Heart left ventricle (tissue), 16 donors: ENCODE data around the gene ALG1. TPM values are rescaled to one million over a fixed set of nuclear protein-coding genes. Genes with fewer than 3 reads are reported as not detected.
"Not testable (repeated sequence)": the region's sequence is repeated elsewhere in the genome, so short reads cannot be mapped to it uniquely, and the experiment has no call there.

Source experiments
- ATAC-seq, 4 donors: fragments of 200-7000 bp; cut with Tn5 transposase; one replicate each; pipeline ENCODE4 v1.9.1; 2020 to 2022; ENCODE audit warnings: moderate library complexity in 4 of 4, mild to moderate bottlenecking in 3 of 4, moderate number of reproducible peaks in 1 of 4
- DNase-seq, 5 donors: peaks; one replicate each; pipeline ENCODE4 v3.0.0-alpha.2; 2020
- H3K27ac ChIP-seq, 12 donors: fragments of 200-600 bp; sonication (generic) in 4 of 12; one replicate each; pipeline versions ENCODE4 v1.5.0 to v1.8.0; 2016 to 2022; ENCODE audit warnings: mild to moderate bottlenecking in 2 of 12
- H3K27me3 ChIP-seq, 9 donors: fragments of 200-600 bp; sonication (generic) in 2 of 9; one replicate each; pipeline versions ENCODE4 v1.5.1 to v1.8.0; 2016 to 2022; ENCODE audit warnings: mild to moderate bottlenecking in 3 of 9
- H3K36me3 ChIP-seq, 9 donors: fragments of 200-600 bp; sonication (generic) in 2 of 9; one replicate each; pipeline versions ENCODE4 v1.5.0 to v1.8.0; 2018 to 2022; ENCODE audit warnings: mild to moderate bottlenecking in 2 of 9
- H3K4me1 ChIP-seq, 12 donors: fragments of 200-600 bp; sonication (generic) in 4 of 12; one replicate each; pipeline versions ENCODE4 v1.5.0 to v1.8.0; 2016 to 2022; ENCODE audit warnings: mild to moderate bottlenecking in 3 of 12
- H3K4me3 ChIP-seq, 12 donors: fragments of 200-600 bp; sonication (generic) in 4 of 12; one replicate each; pipeline versions ENCODE4 v1.5.0 to v1.8.0; 2017 to 2022; ENCODE audit warnings: mild to moderate bottlenecking in 9 of 12, moderate library complexity in 4 of 12
- H3K9me3 ChIP-seq, 12 donors: fragments of 200-600 bp; sonication (generic) in 4 of 12; one replicate each; pipeline versions ENCODE4 v1.5.0 to v1.8.0; 2016 to 2022; ENCODE audit warnings: mild to moderate bottlenecking in 1 of 12
- POLR2A ChIP-seq, 2 donors: fragments of 450-650 bp; IDR thresholded peaks; one replicate each; pipeline ENCODE4 v1.6.1; 2017; ENCODE audit warnings: antibody characterized with exemption in 2 of 2, mild to moderate bottlenecking in 2 of 2, moderate library complexity in 2 of 2
- WGBS, 4 donors: extraction: QIAGEN DNeasy Blood & Tissue Kit in 2 of 4; methylation state at CpG; one replicate each; pipeline versions ENCODE4 v1.1.5 to v1.1.7; 2013 to 2018; 5-methylcytosine and 5-hydroxymethylcytosine counted together
- intact Hi-C, 10 donors: fragments of 100-400 bp; cut with DNase I; formaldehyde crosslinking; loops; one replicate each; pipeline versions ENCODE4 v1.11.1 to v1.14.2; 2022
- polyA plus RNA-seq, 2 donors: library from polyadenylated mRNA; stranded (reverse); fragments of 200-250 nt; gene quantifications; one replicate each; pipeline ENCODE4 v1.2.3, GENCODE V29; 2013
- total RNA-seq, 9 donors: library from RNA; depleted of rRNA in 2 of 9; stranded (reverse); fragments of >200 nt in 2 of 9; fragmentation: NEBNext Ultra II Directional in 3 of 9; extraction: Animal tissue kit (Norgen Biotek cat#: 25700) in 3 of 9; gene quantifications; one replicate each; pipeline versions ENCODE4 v1.1.0 to v1.2.4, GENCODE V29; 2016 to 2023
- TF ChIP-seq, protein P1 (sequence below), 12 donors: fragments of 200-600 bp; sonication (generic) in 4 of 12; IDR thresholded peaks; one replicate each; pipeline versions ENCODE4 v1.5.0 to v1.8.0; 2018 to 2022; ENCODE audit warnings: antibody characterized with exemption in 12 of 12, mild to moderate bottlenecking in 5 of 12
- donor health status: ischemic (EF 13 %, LVEDD 7.1; RV severe dilation, severe dysfunction).
- donor health status: healthy with polysubstance abuse.
- donor health status: DM: no; HTN: yes; CAD: no.
- donor health status: DM: no; HTN: no; CAD: no.
- donor health status: ischemic (EF 25% LVEDD 6.9; RV normal size, moderate dysfunction).
- donor health status: ischemic (EF 25% LVEDD 5.7; RV mildly dilated, moderate dysfunction).
- donor health status: healthy.
- donor health status: DM: yes; HTN: yes; CAD: no.
- donor health status: ischemic (EF 35%, LVEDD 5.7; RV mildly dilated, moderate dysfunction).
- donor health status: nonischemic (EF 11% LVEDD 7.7; RV severe dilation, severe dysfunction).
- donor health status: DM: yes; HTN: yes; CAD: no.
- donor health status: PGD.
- donor health status: ischemic (EF 29% LVEDD 5.4; RV normal size, mild dysfunction).
- donor health status: nonischemic (EF 23%, LVEDD 6.1; RV moderate dilation, normal function).

The ALG1 gene
- total and polyA plus RNA-seq, 11 donors: 6.0 to 17.1 (median 9.7) TPM

DNA sequence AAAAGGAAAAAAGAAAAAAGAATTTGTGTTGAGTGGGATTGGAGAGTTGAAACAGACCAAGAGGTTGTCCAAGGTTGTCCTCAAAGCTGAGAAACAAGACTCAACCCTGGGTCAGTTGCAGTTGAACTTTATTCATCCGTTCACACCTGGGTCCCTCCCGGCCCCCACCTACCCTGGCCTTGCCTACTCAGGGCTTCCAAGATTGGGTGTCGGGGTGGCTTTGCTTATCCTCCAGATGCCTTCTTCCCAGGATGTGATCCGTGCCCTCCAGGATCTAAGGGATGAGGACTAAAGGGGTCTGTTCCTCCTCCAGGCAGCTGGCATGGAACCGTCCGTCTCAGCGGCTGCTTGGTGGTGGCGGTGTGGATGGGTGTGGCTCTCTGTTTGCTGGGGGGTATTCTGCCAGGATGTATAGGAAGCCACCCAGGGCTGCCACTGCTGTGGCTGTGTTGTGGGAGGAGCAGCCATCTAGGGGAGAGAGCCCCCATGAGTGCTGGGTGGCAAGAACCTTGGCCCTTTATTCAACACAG lies 27.6 kb upstream of the ALG1 start:
- intact Hi-C loops: no loop called here
- TF ChIP-seq POLR2A (IDR thresholded peaks at IDR 0.05): no peak
- TF ChIP-seq, protein P1, sequence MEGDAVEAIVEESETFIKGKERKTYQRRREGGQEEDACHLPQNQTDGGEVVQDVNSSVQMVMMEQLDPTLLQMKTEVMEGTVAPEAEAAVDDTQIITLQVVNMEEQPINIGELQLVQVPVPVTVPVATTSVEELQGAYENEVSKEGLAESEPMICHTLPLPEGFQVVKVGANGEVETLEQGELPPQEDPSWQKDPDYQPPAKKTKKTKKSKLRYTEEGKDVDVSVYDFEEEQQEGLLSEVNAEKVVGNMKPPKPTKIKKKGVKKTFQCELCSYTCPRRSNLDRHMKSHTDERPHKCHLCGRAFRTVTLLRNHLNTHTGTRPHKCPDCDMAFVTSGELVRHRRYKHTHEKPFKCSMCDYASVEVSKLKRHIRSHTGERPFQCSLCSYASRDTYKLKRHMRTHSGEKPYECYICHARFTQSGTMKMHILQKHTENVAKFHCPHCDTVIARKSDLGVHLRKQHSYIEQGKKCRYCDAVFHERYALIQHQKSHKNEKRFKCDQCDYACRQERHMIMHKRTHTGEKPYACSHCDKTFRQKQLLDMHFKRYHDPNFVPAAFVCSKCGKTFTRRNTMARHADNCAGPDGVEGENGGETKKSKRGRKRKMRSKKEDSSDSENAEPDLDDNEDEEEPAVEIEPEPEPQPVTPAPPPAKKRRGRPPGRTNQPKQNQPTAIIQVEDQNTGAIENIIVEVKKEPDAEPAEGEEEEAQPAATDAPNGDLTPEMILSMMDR (IDR thresholded peaks at IDR 0.05): no peak
- ATAC-seq: no peak
- H3K4me3 ChIP-seq: no peak overlapping the region
- no peaks in the 10 kb centered on the region for H3K9me3 ChIP-seq
- H3K27ac ChIP-seq: no peak overlapping the region
- WGBS, 4 donors: 93 to 97% (median 95%) methylated on average over 8 of the region's 8 CpGs
- H3K4me1 ChIP-seq: no peaks in the 10 kb centered on the region
- H3K36me3 ChIP-seq: peaks cover 0 to 4% (median 0%) of the 10 kb centered on the region in 9 donors
- peak in 1 of 5 donors; percentile 11 for DNase-seq
- H3K27me3 ChIP-seq: no peaks in the 10 kb centered on the region

DNA sequence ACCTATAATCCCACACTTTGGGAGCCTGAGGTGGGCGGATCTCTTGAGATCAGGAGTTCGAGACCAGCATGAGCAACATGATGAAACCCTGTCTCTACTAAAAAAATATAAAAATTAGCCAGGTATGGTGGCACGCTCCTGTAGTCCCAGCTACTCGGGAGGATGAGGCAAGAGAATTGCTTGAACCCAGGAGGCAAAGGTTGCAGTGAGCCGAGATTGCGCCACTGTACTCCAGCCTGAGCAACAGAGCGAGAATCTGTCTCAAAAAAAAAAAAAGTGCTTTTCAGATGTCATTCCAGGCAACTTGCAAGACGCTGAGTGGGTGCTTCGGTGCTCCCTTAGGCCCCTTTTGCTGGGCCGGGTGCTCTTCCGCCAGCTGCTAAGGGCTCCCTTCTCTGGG lies 27.1 kb upstream of the ALG1 start:
- DNase-seq, H3K36me3 ChIP-seq, H3K27ac ChIP-seq, H3K9me3 ChIP-seq, H3K4me3 ChIP-seq, ATAC-seq, H3K4me1 ChIP-seq, H3K27me3 ChIP-seq, intact Hi-C loops: not testable (repeated sequence)
- 90 to 97% (median 97%) methylated on average over 11 of the region's 11 CpGs for WGBS, 4 donors

DNA sequence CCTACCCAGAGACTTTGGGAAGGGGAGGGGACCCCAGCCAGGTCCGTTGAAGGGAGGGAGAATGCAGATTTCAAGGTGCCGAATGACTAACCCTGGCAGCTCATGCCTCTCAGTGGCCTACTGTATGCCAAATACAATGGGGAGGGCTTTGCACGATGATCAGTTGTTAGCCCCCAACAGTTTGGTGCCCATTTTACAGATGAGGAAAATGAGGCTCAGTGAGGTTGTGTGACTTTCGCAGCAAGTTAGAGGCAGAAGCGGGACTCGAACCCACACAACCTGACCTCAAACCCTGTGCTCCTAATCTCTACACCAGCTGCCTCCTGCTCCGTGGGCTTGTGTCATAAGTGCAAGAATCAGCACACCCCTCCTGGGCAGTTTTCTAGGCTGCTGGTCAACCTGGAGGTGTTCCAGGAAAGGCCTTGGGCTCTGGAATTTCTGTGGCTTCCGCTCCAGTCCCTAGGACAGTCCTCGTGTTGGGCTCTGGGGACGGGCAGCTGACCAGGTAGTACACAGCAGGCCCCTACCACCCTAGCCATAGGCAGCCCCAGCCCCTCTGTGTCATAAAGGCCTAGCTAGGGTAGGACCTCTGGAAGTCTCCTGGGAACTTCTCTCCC lies 26.0 kb upstream of the ALG1 start:
- peak in 1 of 5 donors; percentile 21 for DNase-seq
- WGBS, 4 donors: 89 to 100% (median 91%) methylated on average over 7 to 10 of the region's 10 CpGs
- H3K9me3 ChIP-seq: peaks cover 0 to 4% (median 0%) of the 10 kb centered on the region in 12 donors
- no peak for ATAC-seq
- intact Hi-C loops: no loop called here
- H3K36me3 ChIP-seq: peaks cover 0 to 4% (median 0%) of the 10 kb centered on the region in 9 donors
- no peaks in the 10 kb centered on the region for H3K27me3 ChIP-seq
- H3K4me3 ChIP-seq: no peak overlapping the region
- H3K27ac ChIP-seq: no peak overlapping the region
- no peak for TF ChIP-seq POLR2A (IDR thresholded peaks at IDR 0.05)
- TF ChIP-seq, protein P1 (IDR thresholded peaks at IDR 0.05): no peak
- no peaks in the 10 kb centered on the region for H3K4me1 ChIP-seq

DNA sequence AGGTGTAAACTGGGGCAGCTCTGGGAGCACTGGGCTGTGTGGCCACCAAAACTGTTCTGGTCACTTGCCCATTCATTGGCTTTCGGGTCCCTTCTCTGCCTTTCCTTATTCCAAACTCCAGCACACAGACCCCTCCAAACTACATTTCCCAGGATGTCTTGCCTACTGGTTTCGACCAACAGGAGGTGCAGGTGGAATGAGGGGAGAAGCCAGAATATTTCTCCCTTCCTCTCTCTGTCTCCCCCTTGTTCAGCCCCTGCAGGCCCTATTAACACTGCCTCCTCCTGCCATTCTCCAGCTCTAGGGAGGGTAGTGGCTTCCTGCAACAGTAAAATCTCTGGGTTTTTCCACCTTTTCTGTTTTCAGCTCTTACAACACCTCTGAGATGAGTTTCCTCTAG lies 24.7 kb upstream of the ALG1 start:
- Histone ChIP-seq H3K27ac (no peak overlapping the region), H3K36me3 (peaks cover 0 to 4% (median 0%) of the 10 kb centered on the region in 9 donors), H3K27me3 (no peaks in the 10 kb centered on the region), H3K4me1 (no peaks in the 10 kb centered on the region), H3K4me3 (no peak overlapping the region), H3K9me3 (peaks cover 0 to 9% (median 0%) of the 10 kb centered on the region in 12 donors)
- TF ChIP-seq, protein P1 (IDR thresholded peaks at IDR 0.05): no peak
- no peak for TF ChIP-seq POLR2A (IDR thresholded peaks at IDR 0.05)
- intact Hi-C loops: no loop called here
- 72 to 85% (median 80%) methylated on average over 2 of the region's 2 CpGs for WGBS, 4 donors
- DNase-seq: no peak
- no peak for ATAC-seq
